ENCODE measurements around the gene PTPN2.
"Not testable (repeated sequence)": the region's sequence is repeated elsewhere in the genome, so short reads cannot be mapped to it uniquely, and the experiment has no call there.

The PTPN2 gene

DNA sequence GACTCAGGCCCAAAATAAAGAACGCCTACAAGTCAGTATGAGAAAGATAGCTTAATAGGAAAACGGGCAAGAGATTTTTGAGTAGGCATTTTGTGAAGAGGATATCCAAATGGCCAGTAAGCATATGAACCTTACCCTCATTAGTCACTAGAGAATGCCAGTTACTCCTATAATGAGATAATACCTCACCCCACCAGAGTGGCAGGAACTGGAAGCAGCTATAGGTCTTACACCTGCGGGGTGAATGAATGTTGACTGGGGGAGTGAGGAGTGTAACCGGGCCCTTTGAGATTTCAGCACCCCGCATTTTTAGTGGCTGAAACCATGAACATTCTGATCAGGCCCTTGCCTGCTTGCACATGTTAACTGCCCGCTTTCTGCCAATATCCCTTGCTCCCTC lies 7.5 kb upstream of the PTPN2 start:
- DNase-seq (ENCODE audit: low spot score), result no peak

DNA sequence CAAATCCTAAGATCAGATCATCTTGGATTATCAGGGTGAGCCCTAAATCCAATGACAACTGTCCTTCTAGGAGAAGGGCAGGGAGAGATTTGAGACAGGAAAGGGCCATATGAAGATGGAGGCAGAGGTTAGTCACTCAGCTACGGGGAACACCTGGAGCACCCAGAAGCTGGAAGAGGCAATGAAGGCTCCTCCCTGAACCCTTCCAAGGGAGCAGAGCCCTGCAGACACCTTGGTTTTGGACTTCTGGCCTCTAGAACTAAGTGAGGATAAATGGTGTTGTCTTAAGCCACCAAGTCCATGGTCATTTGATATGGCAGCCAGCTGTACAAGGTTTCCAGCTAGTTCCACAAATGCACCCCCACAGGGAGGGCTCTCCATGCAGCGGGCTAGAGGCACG lies 6.9 kb upstream of the PTPN2 start:
- DNase-seq (ENCODE audit: low spot score), result no peak

DNA sequence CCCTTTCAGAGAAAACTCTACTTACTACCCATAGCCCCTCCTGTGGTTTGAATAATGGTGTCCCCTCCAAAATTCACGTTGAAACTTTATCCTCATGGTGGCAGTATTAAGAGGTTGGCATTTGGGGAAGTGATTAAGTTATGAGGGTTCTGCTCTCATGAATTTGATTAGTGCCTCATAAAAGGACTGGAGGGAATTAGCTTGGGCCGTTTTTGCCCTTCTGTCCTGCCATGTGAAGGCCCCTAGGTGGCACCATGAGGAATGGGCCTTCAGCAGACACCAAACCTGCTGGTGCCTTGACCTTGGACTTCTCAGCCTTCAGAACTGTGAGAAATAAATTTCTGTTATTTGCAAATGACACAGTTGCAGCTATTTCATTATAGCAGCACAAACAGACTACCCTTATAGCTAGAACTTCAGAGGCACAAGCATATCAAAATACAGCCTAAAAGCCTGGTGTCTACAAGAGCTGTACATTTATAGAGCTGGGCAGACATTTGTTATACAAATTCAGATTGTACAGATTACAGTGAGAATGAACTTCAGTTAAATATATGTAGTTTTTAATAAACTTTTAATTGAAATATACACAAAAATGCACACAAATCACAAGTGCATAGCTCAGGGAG lies 2.6 kb upstream of the PTPN2 start:
- no peak for DNase-seq (ENCODE audit: low spot score)

DNA sequence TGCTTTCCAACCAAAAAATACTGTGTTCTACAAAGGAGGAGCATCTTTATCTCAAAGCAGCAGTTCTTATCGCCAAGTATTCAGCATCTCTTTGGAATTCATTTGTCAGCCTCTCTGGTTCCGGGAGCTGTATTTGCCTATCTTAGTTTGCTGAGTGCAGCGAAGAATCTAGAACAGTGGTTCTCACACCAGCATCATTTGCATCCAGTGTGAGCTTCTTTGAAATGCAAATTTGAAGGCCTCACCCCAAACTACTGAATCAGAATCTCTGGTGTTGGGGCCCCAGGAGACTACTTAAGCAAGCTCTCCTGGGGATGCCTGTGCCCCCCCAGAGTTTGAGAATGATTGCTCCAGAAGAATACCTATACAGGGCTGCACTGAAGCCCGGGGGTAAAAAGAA lies 1.5 kb upstream of the PTPN2 start:
- DNase-seq (ENCODE audit: low spot score), result no peak

DNA sequence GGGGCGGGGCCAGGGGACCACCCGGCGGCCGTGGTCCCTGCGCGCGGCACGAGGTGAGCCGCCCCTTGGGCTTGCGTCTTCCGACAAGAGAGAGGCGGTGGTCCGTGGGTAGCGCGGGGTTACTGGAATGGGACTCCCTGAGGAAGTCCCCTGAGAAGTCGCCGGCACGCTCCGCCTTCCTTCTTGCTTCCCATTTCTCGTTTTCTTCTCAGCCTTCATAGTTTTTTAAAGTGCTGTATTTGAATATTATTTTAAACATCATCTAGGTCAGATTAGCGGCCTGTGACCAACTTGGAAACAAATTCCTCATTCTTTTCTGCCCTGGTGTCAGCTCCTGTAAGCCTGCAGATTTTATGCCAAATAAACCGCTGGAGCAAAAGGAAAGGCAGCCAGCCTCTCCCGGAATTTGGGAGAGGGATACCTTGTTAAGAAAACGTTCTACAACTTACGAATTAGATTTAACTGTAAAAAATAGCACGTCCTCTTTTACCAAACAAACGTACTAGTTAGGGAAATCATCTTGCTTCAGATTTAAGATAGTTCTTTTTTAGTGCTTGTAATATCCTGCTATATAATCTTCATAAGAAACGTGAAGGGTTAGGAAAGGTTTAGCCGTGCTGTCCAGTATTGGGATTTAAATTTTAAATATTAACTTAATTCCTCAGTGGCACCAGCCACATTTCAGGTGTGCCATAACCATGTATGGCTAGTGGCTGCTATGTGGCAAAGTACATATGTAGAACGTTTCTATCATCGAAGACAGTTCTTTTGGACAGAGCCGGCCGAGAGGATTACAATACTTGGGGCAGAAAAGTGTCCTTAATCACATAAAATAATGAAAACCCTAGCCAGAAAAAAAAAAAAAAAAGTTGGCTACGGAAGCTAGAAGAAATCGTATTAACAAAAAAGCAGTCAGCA lies 628 bp upstream of the PTPN2 start:
- peak; percentile 30 for DNase-seq (ENCODE audit: low spot score)

DNA sequence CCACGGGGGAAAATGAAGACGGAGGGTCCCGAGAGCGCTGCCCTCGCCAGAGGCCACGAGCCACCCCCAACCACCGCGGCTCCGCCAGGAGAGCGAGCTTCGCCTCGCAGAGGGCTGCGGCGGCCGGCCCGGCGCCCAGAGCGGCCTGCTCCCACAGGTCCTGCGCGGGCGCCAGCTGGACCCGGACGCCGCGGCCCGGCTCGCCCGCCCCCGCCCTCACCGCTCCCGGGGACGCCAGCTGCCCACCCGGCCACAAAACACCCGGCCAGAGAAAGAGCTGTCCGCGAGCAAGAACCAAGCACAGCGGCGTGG lies 709 bp downstream of the PTPN2 start:
- DNase-seq (ENCODE audit: low spot score), result peak; percentile 73

DNA sequence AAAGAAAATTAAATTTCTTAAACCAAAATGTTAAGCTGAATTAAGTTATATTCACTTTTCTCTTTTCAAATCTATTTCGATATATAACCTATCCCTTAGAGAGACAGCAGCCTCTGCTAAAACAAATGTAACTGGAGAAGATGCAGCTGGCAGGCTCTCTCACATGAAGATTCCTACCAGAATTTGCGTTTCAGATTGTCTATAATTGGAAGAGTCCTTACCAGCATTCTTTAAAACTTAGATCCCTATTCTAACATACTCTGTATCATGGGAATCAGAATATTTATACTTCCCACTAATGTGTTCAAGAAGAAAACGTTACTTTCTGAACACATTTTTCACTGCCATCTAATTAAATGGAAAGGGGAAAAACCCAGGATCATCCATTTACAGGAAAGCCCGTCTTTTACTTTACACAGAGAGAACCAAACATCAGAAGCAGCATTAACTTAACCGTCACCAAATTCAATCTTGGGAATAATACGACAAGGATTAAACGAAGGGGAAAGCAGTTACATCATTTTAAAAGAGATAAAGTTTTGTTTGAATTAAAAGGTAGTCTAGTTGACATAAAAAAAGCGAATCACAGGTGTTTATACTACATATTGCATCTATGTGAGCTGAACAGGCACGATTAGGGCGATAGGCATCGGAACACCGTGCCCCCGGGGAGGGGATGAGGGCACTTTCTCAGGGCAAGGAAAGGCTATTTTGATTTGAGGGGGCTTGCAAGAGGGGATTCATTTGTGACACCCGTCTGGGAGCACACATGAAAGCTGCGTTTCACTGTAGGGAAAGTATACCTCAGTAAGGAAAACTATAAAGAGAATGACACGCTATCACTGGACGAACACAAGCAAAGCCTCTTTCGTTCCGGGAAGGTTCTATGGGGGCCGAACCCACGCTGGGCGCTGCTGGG lies 1.3 kb downstream of the PTPN2 start:
- no peak for DNase-seq (ENCODE audit: low spot score)

DNA sequence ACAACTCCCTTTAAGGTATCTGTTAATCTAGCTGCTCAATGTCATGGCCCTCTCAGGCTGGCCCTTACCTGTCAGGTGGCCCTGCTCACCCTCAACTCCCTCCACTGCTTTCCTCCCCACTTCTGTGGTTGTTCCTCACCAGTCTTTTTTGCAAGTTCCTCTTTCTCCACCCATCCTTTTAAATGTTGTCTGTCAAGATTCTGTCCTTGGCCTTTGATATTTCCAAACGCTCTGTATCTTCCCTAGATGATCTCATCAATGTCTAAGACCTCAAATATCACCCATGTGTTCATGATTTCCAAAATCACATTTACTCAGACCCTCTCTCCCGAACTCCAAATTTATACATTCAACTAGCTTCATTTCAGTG lies 3.5 kb downstream of the PTPN2 start:
- DNase-seq (ENCODE audit: low spot score), result no peak

DNA sequence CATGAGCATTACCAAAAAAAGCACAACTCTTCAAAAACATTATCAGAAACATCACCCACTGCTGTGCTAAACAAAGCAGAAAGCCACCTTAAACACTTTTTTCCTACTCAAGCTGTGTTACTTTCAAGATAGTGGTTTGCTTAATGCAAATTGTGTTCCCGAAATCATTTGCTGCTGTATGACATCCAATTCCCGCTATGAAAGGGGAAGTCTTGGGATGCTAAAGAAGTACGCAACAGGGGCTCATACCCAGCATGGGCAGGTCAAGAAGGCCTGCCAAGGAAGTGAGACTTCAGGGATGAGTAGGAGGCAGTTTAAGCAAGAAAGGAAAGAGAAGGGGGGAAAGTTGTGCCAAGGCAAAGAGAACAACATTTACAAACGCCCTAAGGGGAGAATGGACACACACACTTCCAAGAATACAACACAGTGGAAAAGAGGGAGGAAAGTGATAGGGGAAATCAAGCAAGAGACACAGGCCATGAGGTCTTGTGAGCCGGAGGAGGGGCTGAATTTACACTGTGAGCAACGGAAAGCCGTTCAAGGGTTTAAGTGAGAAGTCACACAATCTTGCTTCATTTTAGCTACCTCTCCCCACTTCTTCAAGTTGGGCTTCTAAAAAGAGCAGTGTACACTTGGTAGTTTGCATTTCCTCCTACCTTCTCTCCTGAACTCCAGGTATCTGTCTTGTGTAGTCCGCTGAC lies 4.0 kb downstream of the PTPN2 start:
- no peak for DNase-seq (ENCODE audit: low spot score)

DNA sequence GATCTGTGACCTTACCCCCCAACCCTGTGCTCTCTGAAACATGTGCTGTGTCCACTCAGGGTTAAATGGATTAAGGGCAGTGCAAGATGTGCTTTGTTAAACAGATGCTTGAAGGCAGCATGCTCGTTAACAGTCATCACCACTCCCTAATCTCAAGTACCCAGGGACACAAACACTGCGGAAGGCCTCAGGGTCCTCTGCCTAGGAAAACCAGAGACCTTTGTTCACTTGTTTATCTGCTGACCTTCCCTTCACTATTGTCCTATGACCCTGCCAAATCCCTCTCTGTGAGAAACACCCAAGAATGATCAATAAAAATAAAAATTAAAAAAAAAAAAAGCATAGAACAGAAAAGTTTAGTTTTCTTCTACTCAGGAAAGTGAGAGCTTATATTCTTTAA lies 9.0 kb downstream of the PTPN2 start:
- DNase-seq (ENCODE audit: low spot score), result not testable (repeated sequence)

DNA sequence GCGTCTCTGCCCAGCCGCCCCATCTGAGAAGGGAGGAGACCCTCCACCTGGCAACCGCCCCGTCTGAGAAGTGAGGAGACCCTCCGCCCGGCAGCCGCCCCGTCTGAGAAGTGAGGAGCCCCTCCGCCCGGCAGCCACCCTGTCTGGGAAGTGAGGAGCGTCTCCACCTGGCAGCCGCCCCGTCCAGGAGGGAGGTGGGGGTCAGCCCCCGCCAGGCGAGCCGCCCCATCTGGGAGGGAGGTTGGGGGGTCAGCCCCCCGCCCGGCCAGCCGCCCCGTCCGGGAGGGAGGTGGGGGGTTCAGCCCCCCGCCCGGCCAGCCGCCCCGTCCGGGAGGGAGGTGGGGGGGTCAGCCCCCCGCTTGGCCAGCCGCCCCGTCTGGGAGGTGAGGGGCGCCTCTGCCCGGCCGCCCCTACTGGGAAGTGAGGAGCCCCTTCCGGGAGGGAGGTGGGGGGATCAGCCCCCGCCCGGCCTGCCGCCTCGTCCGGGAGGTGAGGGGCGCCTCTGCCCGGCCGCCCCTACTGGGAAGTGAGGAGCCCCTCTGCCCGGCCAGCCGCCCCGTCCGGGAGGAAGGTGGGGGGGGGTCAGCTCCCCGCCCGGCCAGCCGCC lies 10.0 kb downstream of the PTPN2 start:
- not testable (repeated sequence) for DNase-seq (ENCODE audit: low spot score)

DNA sequence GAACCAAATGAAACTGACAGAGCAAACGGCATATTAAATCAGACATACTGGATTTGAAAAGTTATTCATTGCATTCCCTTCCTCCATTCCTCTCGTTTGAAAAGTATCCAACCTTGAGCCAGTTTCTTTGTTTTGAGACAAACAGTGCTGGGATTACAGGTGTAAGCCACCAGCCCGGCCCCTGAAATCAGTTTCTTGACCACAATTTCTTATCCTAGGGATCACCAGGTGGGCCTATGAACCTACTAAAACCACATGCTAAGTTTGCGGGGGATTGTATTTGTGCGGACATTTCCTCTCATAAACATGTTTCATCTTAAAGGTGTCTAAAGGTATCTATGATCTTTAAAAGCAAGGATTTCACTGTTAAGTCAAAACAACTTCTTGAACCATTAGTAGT lies 11.6 kb downstream of the PTPN2 start:
- no peak for DNase-seq (ENCODE audit: low spot score)

DNA sequence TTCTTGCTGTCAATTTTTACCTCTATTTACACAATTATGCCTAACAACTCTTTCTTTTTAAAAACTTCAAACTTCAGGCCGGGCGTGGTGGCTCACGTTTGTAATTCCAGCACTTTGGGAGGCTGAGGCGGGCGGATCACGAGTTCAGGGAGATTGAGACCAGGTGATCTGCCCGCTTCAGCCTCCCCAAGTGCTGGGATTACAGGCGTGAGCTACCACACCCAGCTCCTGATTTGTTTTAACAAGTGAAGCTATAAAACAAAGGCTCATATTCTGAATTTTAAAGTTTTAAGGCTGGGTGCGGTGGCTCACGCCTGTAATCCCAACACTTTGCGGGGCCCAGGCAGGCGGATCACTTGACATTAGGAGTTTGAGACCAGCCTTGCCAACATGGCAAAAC lies 15.5 kb downstream of the PTPN2 start:
- no peak for DNase-seq (ENCODE audit: low spot score)

DNA sequence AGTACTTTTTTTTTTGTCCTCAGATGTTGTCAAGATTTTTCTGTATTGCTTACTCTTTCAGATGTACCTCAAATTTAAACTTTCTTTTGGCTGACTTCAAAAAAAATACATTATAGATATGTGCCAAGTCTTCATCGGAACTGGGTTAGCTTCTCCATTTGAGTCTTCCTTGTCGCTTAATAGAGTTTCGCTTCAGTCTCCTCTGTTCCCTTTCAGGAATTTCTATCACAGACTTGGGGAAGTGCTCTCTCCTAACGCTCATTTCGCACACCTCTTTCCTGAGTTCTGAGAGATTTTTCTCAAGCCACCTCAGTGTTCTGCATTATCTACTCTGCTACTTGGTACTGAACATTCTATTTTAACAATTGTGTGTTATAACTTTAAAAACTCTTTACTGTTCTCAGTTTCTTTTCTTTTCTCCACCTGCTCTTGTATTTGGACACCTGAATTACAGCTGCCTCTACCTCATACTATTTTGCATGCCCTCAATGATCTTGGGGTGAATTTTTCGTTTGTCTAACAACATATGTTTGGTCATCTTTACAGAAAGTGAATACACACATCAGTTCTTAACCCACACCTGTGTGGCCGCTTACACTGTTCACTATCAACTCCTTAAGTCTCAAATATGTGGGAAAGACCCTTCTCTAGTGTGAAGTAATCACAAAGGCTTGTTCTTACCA lies 16.5 kb downstream of the PTPN2 start:
- no peak for DNase-seq (ENCODE audit: low spot score)

DNA sequence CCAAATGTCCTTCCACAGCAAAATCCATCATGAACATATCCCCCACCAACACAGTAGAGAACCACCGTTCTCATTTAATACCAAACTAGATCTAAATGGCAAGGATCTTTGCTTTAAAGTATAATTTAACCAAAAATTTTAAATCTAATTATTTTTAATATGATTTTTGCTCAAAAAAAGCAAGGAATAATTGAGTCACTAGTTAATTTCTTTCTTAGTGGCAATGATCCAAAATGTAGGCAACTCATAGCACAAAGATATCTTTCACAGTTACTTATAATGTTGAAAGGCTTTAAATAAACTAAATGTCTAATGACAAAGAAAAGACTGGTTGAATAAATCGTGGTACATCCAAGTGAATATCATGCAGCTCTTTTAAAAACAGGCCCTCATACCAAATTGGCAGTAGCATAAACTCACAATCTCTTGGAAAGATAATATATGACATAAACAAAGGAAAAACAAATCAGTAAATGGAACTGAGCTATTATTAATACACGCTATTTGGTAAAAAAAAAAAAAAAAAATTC lies 20.3 kb downstream of the PTPN2 start:
- DNase-seq (ENCODE audit: low spot score), result no peak

DNA sequence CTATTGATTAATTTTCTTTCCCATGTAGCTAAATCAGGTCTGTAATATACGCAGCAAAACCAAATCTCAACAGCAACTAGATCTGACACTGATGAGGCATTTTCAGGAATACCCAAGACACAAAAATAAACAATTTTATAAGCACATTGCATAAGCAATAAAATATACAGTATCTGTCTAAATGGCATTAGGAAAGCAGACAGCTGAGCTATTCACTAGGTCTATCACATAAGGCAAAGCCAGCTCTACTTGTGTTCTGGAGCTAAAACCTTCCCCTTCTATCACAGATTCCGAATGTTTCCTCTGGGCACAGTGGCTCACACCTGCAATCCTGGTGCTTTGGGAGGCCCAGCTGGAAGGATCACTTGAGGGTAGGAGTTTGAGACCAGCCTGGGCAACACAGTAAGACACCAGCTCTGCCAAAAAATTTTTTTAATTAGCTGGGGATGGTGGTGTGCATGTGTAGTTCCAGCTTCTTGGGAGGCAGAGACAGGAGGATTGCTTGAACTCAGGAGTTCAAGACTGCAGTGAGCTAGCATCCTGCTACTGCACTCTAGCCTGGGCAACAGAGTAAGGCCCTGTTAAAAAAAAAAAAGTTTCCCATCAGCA lies 21.1 kb downstream of the PTPN2 start:
- DNase-seq (ENCODE audit: low spot score), result no peak

DNA sequence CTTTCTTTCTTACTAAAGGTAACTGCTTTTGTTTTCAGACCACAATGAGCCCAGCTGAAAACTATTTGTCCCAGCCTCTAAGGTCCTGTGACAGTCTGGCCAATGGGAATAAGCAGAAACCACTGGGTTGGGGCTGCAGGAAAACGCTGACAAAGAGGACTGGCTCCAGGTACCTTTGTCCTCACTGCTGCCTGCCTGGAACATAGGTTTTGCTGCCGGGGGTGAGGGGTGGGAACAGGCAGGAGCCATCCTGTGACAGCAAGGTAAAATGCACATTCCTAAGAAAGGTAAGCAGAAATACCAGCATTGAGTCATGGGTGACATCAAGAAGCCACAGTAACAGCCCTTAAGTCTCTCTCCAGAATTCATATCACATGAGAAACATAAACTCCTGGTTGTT lies 21.6 kb downstream of the PTPN2 start:
- DNase-seq (ENCODE audit: low spot score), result no peak

DNA sequence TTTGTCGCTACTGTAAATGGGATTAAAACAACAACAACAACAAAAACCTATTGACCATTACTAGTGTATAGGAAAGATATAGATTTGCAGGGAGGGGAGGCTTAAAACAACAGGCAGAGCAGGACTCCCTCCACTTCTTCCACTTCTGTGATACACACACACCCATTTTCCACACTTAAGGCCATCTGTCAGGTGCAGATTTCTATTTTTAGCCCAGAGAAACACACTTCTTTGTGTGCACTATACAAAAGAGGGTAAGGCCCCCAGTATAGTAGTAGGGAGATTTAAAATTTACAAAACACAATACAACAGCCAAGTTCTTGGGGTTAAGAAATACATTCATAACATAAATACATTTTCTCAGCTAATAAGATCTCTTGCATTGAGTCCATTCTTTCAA lies 22.4 kb downstream of the PTPN2 start:
- no peak for DNase-seq (ENCODE audit: low spot score)

DNA sequence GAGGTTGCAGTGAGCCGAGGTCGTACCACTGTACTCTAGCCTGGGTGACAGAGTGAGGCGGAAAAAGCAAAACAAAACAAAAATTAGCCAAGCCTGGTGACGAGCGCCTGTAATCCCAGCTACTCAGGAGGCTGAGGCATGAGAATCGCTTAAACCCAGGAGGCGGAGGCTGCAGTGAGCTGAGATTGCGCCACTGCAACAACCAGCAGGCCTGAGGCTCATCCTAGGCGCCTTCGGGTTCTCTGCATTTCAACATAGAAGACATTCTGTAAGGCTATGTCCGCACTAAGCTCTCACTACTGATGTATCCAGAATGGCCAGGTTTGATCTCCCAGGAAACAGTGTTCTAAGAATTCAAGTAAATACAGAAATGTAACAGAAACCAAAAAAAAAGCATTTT lies 23.5 kb downstream of the PTPN2 start:
- no peak for DNase-seq (ENCODE audit: low spot score)

DNA sequence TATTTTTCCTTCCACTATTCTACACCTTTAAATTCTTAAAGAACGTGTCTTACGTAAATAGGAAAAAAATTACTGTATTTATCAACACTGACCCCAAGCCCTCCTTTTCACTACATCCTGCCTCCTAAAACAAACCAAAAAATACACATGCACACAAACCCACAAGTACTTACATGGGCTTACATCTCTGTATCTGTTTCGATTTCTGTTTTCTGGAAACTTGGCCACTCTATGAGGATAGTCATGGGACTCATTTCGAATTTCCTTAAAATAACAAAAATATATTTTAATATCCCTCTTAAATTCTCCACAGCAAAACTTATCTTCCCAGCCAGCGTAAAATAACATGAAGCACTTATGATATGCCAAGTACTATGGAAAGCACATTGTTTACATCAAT lies 25.0 kb downstream of the PTPN2 start:
- no peak for DNase-seq (ENCODE audit: low spot score)
